GM12878 (cell line): ENCODE measurements around the gene MAP1LC3A. TPM values are rescaled to one million over a fixed set of nuclear protein-coding genes. Genes with fewer than 3 reads are reported as not detected.

Experiments used
- ATAC-seq: fragments of 200-7000 bp; cut with Tn5 transposase; 3 replicates; pipeline ENCODE4 v1.9.1; 2020; ENCODE audit warnings: mild to moderate bottlenecking, moderate library complexity
- BruUV-seq: library from RNA; stranded (reverse); fragments of 400-500 nt; replicated peaks from 2 replicates; lab custom pipeline; 2021; lab: Mats Ljungman, UMichigan
- CTCF ChIA-PET: fragments of 300-600 bp; sonication (Branson Sonifier 250); formaldehyde crosslinking; extraction: SDS; loops from one replicate; lab custom pipeline; 2021; ENCODE audit warnings: inconsistent platforms; lab: Yijun Ruan, JAX
- POLR2A ChIA-PET: fragments of 350-600 bp; formaldehyde crosslinking; extraction: SDS; loops from one replicate; lab custom pipeline; 2021; ENCODE audit warnings: inconsistent platforms; lab: Charles Lee
- RAD21 ChIA-PET: fragments of 300-600 bp; sonication (Branson Sonifier 250); formaldehyde crosslinking; loops from one replicate; lab custom pipeline; 2023; ENCODE audit warnings: antibody characterized with exemption; ENCODE audit not compliant: unreplicated experiment; lab: Charles Lee
- SMC1A ChIA-PET: fragments of 300-600 bp; sonication (Branson Sonifier 250); formaldehyde crosslinking; loops from one replicate; lab custom pipeline; 2023; ENCODE audit not compliant: unreplicated experiment, uncharacterized antibody; lab: Charles Lee
- DNase-seq: peaks from one replicate; pipeline ENCODE4 v3.0.0-alpha.2; 2011; ENCODE audit warnings: low read depth, low spot score
- FAIRE-seq: peaks from 3 replicates; lab custom pipeline; 2011; peaks lifted over from hg19 to GRCh38; lab: Jason Lieb, UNC
- H2AFZ ChIP-seq: 2 replicates; pipeline ENCODE4 v1.6.0; 2011; ENCODE audit warnings: low read depth, low read length, control low read depth; ENCODE audit not compliant: control insufficient read depth
- H3K27ac ChIP-seq: 2 replicates; pipeline ENCODE4 v1.5.1; 2011; ENCODE audit warnings: control low read depth; ENCODE audit not compliant: control insufficient read depth, insufficient read depth
- H3K27me3 ChIP-seq, 2 experiments: replicated peaks in 1 of 2; 2 replicates each; pipeline versions ENCODE4 v1.6.0 to v1.6.1; 2011; ENCODE audit warnings: low read length in 1 of 2; ENCODE audit not compliant: control insufficient read depth in 2 of 2, insufficient read depth in 2 of 2
- H3K36me3 ChIP-seq, 2 experiments: 2 replicates each; pipeline ENCODE4 v1.5.1; 2011; ENCODE audit warnings: low read length in 1 of 2; ENCODE audit not compliant: control insufficient read depth in 2 of 2, insufficient read depth in 2 of 2
- H3K4me1 ChIP-seq: 2 replicates; pipeline ENCODE4 v1.6.1; 2011; ENCODE audit warnings: mild to moderate bottlenecking, low read length, moderate library complexity, mixed read lengths; ENCODE audit not compliant: control insufficient read depth, insufficient read depth
- H3K4me2 ChIP-seq: 2 replicates; pipeline ENCODE4 v1.6.0; 2011; ENCODE audit warnings: control low read depth; ENCODE audit not compliant: control insufficient read depth, insufficient read depth
- H3K4me3 ChIP-seq: fragments of 200-600 bp; sonication (generic); 2 replicates; pipeline ENCODE4 v1.5.1; 2016
- H3K79me2 ChIP-seq: 2 replicates; pipeline ENCODE4 v1.6.0; 2011; ENCODE audit warnings: low read length; ENCODE audit not compliant: control insufficient read depth, insufficient read depth
- H3K9ac ChIP-seq: 2 replicates; pipeline ENCODE4 v1.8.0; 2011; ENCODE audit warnings: low read length, control low read depth, mixed read lengths; ENCODE audit not compliant: control insufficient read depth, insufficient read depth
- H3K9me3 ChIP-seq: replicated peaks from 3 replicates; pipeline ENCODE4 v1.5.1; 2011; ENCODE audit warnings: mild to moderate bottlenecking, low read length; ENCODE audit not compliant: control insufficient read depth, insufficient read depth
- H4K20me1 ChIP-seq: 2 replicates; pipeline ENCODE4 v1.6.0; 2011; ENCODE audit not compliant: control insufficient read depth, insufficient read depth
- BACH1 ChIP-seq: fragments of 450-650 bp; IDR thresholded peaks from 2 replicates; pipeline ENCODE4 v1.6.1; 2017; ENCODE audit warnings: mild to moderate bottlenecking, borderline replicate concordance
- EED ChIP-seq: sonication (generic); IDR thresholded peaks from 2 replicates; pipeline ENCODE4 v1.6.1; 2016; ENCODE audit warnings: antibody characterized with exemption, low read depth
- EGR1 ChIP-seq, 2 experiments: IDR thresholded peaks; 1 replicate in 1 of 2; 2 replicates in 1 of 2; pipeline ENCODE4 v1.6.1; 2011 to 2012; ENCODE audit warnings: low read depth in 2 of 2, low read length in 2 of 2, borderline replicate concordance in 1 of 2, mild to moderate bottlenecking in 1 of 2, moderate library complexity in 1 of 2
- ELK1 ChIP-seq: IDR thresholded peaks from 2 replicates; pipeline ENCODE4 v1.6.1; 2012; ENCODE audit warnings: low read depth, low read length, improper control_type of control experiment
- IKZF1 ChIP-seq: fragments of 450-650 bp; conservative IDR thresholded peaks from 2 replicates; pipeline ENCODE4 v1.6.1; 2017; ENCODE audit warnings: antibody characterized with exemption, mild to moderate bottlenecking
- JUNB ChIP-seq: IDR thresholded peaks from 2 replicates; pipeline ENCODE4 v1.6.1; 2016; ENCODE audit warnings: antibody characterized with exemption, mild to moderate bottlenecking
- MYB ChIP-seq: fragments of 150-350 bp; IDR thresholded peaks from 2 replicates; pipeline ENCODE4 v1.6.1; 2014; ENCODE audit warnings: mild to moderate bottlenecking, low read depth, low read length, borderline replicate concordance
- NFYA ChIP-seq: IDR thresholded peaks from 2 replicates; pipeline ENCODE4 v1.6.1; 2011; ENCODE audit warnings: low read depth, mild to moderate bottlenecking, low read length, improper control_type of control experiment, borderline replicate concordance
- NFYB ChIP-seq: IDR thresholded peaks from 2 replicates; pipeline ENCODE4 v1.6.1; 2011; ENCODE audit warnings: low read depth, mild to moderate bottlenecking, low read length, improper control_type of control experiment, moderate library complexity; ENCODE audit not compliant: insufficient read depth
- NR2C1 ChIP-seq: fragments of 450-650 bp; IDR thresholded peaks from 2 replicates; pipeline ENCODE4 v1.6.1; 2017; ENCODE audit warnings: antibody characterized with exemption, mild to moderate bottlenecking, moderate library complexity
- RBBP5 ChIP-seq: fragments of 200-600 bp; sonication (generic); conservative IDR thresholded peaks from 2 replicates; pipeline ENCODE4 v1.6.1; 2016
- RELA ChIP-seq: fragments of 450-650 bp; IDR thresholded peaks from 2 replicates; pipeline ENCODE4 v1.8.0; 2014; ENCODE audit warnings: borderline replicate concordance; ENCODE audit not compliant: partially characterized antibody
- ZNF207 ChIP-seq: fragments of 450-650 bp; IDR thresholded peaks from 2 replicates; pipeline ENCODE4 v1.6.1; 2014; ENCODE audit warnings: antibody characterized with exemption, mild to moderate bottlenecking, borderline replicate concordance
- ZNF217 ChIP-seq: fragments of 450-650 bp; IDR thresholded peaks from 2 replicates; pipeline ENCODE4 v1.6.1; 2017; ENCODE audit warnings: antibody characterized with exemption, mild to moderate bottlenecking
- ZNF384 ChIP-seq: IDR thresholded peaks from 2 replicates; pipeline ENCODE4 v1.6.1; 2012; ENCODE audit warnings: low read depth, mild to moderate bottlenecking, low read length, improper control_type of control experiment, borderline replicate concordance
- ZZZ3 ChIP-seq: IDR thresholded peaks from 2 replicates; pipeline ENCODE4 v1.6.1; 2011; ENCODE audit warnings: low read depth; ENCODE audit not compliant: control insufficient read depth, insufficient read length
- WGBS: methylation state at CpG from one replicate; pipeline ENCODE4 v1.1.6; 2016; ENCODE audit warnings: low lambda C conversion rate; ENCODE audit not compliant: insufficient replicate concordance, insufficient coverage; ENCODE audit errors: missing lambda C conversion rate; 5-methylcytosine and 5-hydroxymethylcytosine counted together
- in situ Hi-C: fragments of 300-500 bp; cut with MboI; formaldehyde crosslinking; loops from 9 replicates; pipeline ENCODE4 v1.14.3; 2018; ENCODE audit warnings: mixed read lengths
- intact Hi-C: fragments of 100-400 bp; cut with micrococcal nuclease; formaldehyde crosslinking; loops from one replicate; pipeline ENCODE4 v1.14.2; 2022; ENCODE audit not compliant: unreplicated experiment
- polyA plus RNA-seq, 11 experiments: library from polyadenylated mRNA; depleted of rRNA in 4 of 11; unstranded in 6 of 11; stranded (reverse) in 5 of 11; fragments of >200 nt; fragmentation: Nextera tagmentation in 4 of 11; fragmentation: Illumina TruSeq in 1 of 11; extraction: Ambion mirVana in 4 of 11; extraction: Trizol in 1 of 11; gene quantifications; 1 replicate in 1 of 11; 2 replicates in 10 of 11; pipeline versions ENCODE4 v1.2.1 to v1.2.3, GENCODE V29; 2011 to 2016; ENCODE audit warnings: inconsistent platforms in 2 of 11, missing spikeins in 2 of 11, low read depth in 1 of 11
- total RNA-seq, 4 experiments: library from RNA; depleted of rRNA in 3 of 4; stranded (reverse); fragments of >200 nt in 3 of 4; fragmentation: Illumina TruSeq in 1 of 4; extraction: Trizol in 1 of 4; gene quantifications; 2 replicates each; pipeline versions ENCODE4 v1.2.1 to v1.2.3, GENCODE V29; 2013 to 2021
- TF ChIP-seq, protein P1 (sequence below): fragments of 150-350 bp; IDR thresholded peaks from 2 replicates; pipeline ENCODE4 v1.6.1; 2016; ENCODE audit warnings: low read depth, low read length
- TF ChIP-seq, protein P2 (sequence below): IDR thresholded peaks from 2 replicates; pipeline ENCODE4 v1.6.1; 2012; ENCODE audit warnings: low read depth, low read length, improper control_type of control experiment

Gene MAP1LC3A
- total and polyA plus RNA-seq, 10 of the 15 experiments (the other 5 are each of a cell fraction or from before 2014, with no cell fraction given) = 0.27 to 1.2 (median 0.39) TPM; not detected in 4

- H3K4me1 ChIP-seq = no peaks in the 10 kb centered on the region
- CTCF ChIA-PET = interaction anchor here (1.7 kb wide), 1 partner anchor 56 kb away, joined by 4 read pairs; no protein-coding TSS in a partner anchor
- SMC1A ChIA-PET = no interaction called here
- BruUV-seq = no TSS peak
- ATAC-seq (no peak), FAIRE-seq (no peak), DNase-seq (no peak)
- no peaks in the 10 kb centered on the region for H3K9me3 ChIP-seq
- intact Hi-C loops (loop anchor here (5.0 kb wide), 1 partner anchor 232 kb away; no protein-coding TSS in a partner anchor), in situ Hi-C loops (loop anchor here (5.0 kb wide), 1 partner anchor 232 kb away; no protein-coding TSS in a partner anchor)
- no peak overlapping the region for H3K27ac ChIP-seq
- H2AFZ ChIP-seq = no peak overlapping the region
- POLR2A ChIA-PET = no interaction called here
- H3K9ac ChIP-seq = no peak overlapping the region
- RAD21 ChIA-PET = interaction anchor here (1.2 kb wide), 1 partner anchor 173 kb away, joined by 3 read pairs; no protein-coding TSS in a partner anchor
- H3K79me2 ChIP-seq = no peaks in the 10 kb centered on the region
- no peaks in the 10 kb centered on the region for H4K20me1 ChIP-seq
- TF ChIP-seq RELA (no peak), ELK1 (no peak), JUNB (no peak), NFYA (no peak), EGR1 (IDR thresholded peaks at IDR 0.05; ENCODE audit: borderline replicate concordance in 1 of 2, low read depth in 2 of 2, low read length in 2 of 2) (no peak), BACH1 (no peak), ZNF207 (no peak), NR2C1 (no peak), ZZZ3 (no peak), IKZF1 (no peak), NFYB (no peak), RBBP5 (no peak), MYB (no peak), ZNF217 (no peak), EED (no peak), ZNF384 (no peak)
- TF ChIP-seq, protein P1, sequence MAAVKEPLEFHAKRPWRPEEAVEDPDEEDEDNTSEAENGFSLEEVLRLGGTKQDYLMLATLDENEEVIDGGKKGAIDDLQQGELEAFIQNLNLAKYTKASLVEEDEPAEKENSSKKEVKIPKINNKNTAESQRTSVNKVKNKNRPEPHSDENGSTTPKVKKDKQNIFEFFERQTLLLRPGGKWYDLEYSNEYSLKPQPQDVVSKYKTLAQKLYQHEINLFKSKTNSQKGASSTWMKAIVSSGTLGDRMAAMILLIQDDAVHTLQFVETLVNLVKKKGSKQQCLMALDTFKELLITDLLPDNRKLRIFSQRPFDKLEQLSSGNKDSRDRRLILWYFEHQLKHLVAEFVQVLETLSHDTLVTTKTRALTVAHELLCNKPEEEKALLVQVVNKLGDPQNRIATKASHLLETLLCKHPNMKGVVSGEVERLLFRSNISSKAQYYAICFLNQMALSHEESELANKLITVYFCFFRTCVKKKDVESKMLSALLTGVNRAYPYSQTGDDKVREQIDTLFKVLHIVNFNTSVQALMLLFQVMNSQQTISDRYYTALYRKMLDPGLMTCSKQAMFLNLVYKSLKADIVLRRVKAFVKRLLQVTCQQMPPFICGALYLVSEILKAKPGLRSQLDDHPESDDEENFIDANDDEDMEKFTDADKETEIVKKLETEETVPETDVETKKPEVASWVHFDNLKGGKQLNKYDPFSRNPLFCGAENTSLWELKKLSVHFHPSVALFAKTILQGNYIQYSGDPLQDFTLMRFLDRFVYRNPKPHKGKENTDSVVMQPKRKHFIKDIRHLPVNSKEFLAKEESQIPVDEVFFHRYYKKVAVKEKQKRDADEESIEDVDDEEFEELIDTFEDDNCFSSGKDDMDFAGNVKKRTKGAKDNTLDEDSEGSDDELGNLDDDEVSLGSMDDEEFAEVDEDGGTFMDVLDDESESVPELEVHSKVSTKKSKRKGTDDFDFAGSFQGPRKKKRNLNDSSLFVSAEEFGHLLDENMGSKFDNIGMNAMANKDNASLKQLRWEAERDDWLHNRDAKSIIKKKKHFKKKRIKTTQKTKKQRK = no peak
- TF ChIP-seq, protein P2, sequence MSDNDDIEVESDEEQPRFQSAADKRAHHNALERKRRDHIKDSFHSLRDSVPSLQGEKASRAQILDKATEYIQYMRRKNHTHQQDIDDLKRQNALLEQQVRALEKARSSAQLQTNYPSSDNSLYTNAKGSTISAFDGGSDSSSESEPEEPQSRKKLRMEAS = no peak
- no peak overlapping the region for H3K4me3 ChIP-seq
- 94% methylated on average over 15 of the region's 15 CpGs for WGBS
- H3K4me2 ChIP-seq = no peak overlapping the region
- no peaks in the 10 kb centered on the region for H3K27me3 ChIP-seq
- H3K36me3 ChIP-seq = peaks cover 27% of the 10 kb centered on the region in 2 experiments
These were observed 23.1 kb upstream of the MAP1LC3A start for GRCh38 chr20:34535301-34535840.
